ENCODE measurements around the gene SGK2.

- TF ChIP-seq POLR2AphosphoS5 (IDR thresholded peaks at IDR 0.05; ENCODE audit: low read depth, low read length) (no peak), TAF1 (IDR thresholded peaks at IDR 0.05; ENCODE audit: low read depth, low read length) (no peak), POLR2A (IDR thresholded peaks at IDR 0.05; ENCODE audit: low read depth, low read length) (no peak), SPI1 (IDR thresholded peaks at IDR 0.05; ENCODE audit: low read depth, low read length) (no peak)
Measured at GRCh38 chr20:43560974-43561373, 2.1 kb downstream of the SGK2 start.

Measured in GM12891 (cell line).